Activated T-cell treated with anti-CD3 and anti-CD28 coated beads, Interleukin-2, amount 50 U/mL, for 1 hour (primary cell): ENCODE measurements around the gene CHRNB2.

Experiments used
- DNase-seq: peaks from one replicate; pipeline ENCODE4 v3.0.0-alpha.2; 2020

Gene CHRNB2

DNA sequence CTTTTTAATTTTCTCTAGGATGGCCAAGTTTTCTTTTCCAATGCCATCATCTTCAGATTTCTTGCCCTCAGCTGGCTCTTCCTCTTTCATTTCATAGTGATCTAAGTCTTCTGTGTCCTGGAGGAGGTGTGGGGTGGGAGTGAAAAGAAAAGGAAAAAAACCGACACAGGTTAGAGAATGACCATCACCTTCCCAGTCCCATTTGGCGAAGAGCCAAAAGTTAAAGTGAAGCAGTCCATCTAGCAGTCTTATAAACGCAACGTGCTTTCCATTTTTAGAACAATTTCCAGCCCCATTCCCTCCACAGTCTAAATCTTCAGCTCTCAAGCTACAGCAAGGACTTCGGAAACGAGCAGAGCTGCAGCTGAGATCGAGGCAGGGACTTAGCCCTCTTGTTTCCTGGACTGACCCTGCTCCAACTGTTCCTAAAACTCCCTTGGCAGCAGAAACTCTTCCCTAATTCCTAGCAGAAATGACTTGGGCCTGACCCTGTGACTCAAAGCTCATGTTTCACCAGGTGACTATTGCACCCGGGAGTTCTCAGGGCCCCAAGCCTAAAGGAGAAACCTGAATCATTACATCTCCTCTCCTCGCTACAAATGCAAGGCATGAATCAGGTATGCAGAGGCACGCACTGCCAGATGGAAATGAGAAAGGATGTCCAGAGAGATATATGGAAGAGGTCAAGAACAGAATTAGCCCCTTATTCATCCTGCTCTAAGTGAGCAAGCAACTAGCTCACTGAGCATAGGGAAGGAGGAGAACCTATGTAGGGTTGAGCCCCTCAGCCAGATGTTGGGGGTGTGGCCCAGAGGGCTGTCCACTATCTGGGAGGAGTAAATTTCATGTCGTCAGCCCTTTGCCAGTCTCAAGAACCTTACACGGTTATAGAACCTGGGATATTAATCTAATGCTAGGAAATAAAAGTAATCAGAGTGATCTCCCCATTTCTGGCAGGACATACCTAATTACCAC is 14.2 kb upstream of the CHRNB2 start:
- DNase-seq = no peak

DNA sequence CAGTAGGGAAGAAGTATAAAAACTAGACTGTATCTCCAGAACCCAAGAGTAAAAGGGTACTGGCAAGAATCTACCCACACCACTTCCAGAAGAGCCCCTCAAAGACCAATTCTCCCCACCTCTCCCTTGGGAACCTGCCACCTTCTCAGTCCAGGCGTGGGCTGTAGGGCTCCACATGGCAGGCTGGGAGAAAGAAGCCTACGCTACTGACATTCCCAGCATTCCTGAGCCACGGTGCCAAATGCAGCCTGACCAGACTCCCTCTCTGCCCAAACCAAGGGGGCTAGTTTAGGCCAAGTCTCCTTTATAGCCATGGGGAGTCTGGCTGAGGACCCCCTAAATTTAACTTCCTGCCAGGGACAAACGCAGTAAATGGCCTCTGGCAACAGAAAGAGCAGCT is 11.2 kb upstream of the CHRNB2 start:
- no peak for DNase-seq

DNA sequence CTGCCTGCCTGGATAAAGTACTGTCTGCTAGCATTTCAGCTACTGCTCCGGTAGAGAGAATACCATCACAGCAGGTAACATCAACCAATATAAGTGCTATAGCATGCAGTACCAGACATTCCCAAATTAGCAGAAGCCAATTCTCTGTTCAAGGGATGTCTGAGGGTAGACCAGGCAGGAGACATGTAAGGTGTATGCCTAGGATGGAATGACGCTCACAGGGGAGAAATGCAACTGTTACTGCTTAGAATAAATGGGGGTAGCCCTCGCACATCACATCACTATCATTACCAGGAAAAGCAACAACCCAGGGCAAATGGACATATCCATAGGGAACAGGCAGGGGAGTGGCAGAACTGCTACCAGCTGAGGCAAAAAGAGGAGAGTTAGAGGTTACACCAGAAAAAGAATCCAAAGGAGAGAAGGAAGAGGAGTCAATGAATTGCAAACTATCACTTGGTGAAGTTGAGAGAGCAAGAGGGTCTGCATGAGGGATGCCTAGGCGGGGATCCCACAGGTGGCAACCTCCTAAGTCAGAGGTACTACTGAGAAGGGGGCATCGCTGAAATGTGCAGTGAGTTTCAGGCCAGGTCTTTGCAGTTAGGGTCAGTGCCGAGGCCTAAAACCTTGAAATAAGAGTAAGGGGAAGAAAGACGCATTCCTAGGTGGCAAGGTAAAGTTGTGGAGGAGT is 10.2 kb upstream of the CHRNB2 start:
- DNase-seq = no peak

DNA sequence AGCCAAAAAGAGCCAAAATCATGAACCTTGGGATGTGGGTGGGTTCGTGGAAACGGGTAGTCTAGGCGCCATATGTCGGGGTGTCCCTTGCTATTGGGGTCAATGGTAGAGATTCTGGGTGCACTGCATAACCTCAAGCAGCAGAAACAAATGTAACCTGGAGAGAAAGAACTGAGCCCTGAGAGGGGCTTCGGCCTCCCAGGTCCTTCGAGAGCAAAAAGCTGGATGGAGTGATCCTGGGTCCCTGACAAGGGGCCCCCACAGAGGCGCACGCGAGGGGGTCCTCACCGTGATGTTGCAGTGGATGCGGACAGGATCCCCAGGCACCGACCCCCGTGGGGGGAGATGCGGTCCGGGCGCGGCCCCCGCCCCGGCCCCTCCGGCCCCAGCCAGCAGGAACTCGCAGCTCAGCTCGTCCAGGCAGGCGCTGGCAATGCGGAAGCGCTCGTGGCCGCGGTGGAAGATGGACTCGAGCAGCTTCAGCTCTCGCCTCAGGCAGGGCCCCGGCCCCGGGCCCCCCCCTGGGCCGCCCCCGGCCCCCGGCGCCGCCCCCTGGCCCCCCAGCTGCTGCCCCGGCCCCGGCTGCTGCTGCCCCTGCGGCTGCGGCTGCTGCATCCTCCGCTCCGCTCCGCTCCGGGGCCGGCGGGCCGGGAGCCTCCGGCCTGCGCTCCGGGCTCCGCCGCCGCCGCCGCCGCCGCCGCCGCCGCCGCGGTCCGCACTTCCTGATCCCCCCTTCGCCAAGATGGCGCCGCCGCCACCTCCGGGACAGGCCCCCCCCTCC is 9.4 kb upstream of the CHRNB2 start, which contains the start of gene UBE2Q1:
TSS of gene UBE2Q1 (minus strand) at position 724 of the 781 bp plus-strand sequence. CDS start at position 615, 109 bp downstream.
- DNase-seq = peak; percentile 53

DNA sequence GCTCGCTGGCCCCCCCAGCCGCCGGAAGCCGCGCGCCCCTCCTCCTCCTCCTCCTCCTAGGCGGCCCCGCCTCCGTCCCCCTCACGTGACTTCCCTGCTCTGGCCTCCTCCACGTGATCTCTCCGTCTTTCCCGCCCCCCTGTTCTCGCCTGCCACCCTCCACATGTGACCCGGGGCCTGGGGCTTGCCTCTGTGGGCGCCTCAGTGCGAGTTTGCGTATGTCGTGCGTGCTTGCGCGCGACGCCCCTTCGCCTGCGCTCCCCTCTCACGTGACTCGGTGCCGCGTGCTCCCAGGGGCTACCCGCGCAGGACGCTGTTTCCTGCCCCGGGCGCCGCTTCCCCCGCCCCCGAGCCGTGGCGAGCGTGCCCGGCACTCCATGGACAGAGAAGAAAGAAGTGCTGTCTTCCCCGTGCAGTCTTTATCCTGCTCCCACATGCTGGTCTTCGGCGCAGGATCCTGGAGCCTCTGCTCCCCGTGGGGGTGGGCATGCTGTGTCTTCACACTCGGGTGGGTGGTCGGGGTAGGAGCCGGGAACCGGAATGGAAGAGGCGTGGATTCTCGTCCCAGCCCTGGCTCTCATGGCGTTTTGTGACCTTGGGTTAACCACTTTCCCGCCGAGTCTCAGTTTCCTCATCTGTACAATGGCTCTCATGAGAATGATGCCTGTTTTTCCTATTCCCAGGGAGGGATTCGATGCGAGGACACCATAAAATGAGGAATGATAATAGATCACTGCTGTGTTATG is 8.7 kb upstream of the CHRNB2 start:
- DNase-seq = peak; percentile 98

DNA sequence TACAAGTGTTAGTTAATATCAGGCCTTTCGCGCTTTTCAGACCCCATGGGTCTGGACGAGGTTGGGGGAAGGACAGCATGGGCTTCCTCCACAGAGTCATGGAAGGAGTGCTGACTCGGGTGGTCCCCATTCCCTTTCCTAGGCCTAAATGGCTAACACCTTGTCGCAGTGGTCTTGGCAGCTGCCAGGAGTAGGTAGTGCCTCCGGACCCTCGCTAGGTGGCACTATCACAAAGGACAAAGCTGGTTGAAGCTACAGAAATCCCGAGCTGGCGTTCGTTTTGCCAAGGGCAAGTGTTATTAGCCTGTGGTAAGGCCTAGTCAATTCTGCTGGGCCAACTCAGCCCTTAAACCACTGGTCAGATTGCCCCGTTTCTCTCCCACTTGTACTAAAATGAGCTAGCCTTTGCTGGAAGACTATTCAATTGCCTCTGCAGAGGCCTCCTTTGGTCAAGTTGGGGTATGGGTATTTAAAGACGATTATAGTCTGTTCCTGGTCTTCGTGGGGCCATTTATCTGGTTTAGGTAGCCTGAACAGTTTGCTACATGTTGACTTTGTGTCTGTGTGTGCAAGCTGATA is 8.0 kb upstream of the CHRNB2 start:
- peak; percentile 79 for DNase-seq

DNA sequence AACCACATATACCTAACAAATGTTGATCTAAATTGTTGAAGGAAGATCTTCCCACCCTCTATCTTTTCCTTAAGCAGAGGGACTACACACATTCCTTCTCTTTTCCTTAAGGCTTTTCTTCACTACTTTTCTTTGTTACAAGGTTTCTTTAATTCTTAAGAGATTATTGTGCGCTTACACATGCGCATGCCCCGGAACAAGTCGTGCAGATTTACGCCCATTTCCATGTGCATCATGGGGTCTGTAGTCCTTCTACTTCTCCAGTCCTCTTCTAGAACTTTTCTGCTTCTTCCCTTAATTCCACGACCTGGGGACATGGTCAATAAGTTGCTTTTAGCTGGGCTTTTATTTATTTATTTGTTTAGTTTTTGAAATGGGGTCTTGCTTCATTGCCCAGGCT is 1.7 kb upstream of the CHRNB2 start:
- no peak for DNase-seq

DNA sequence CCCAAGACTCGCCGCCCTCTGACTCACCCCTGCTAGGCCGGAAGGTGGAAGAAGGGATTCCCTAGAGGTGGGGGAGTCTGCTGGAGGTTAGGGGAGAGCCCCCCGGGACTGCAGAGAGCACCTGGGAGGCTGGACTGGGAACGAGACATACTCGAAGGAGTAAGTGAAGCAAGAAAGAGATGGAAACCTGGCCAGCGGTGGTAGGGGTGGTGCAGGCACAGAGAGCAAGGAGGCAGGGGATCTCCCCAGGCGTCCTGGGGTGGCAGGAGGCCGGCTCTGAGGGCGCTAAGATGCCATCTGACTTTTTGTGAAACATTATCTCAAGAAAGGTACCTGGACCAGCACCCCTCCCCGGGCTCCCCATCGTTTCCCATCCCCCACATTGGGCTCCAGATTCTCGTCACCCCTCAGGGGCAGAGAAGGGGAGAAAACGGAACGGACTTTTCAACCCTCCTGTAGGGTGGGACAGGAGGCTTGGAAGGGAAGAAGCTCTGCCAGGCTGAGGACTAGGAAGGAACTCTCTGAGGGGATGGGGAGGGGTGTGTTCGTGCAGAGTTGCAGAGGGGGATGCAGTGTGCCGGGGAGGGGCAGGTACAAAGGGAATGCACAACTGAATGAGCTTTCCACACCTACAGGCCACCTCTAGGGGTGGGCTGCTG is 708 bp downstream of the CHRNB2 start:
- no peak for DNase-seq

DNA sequence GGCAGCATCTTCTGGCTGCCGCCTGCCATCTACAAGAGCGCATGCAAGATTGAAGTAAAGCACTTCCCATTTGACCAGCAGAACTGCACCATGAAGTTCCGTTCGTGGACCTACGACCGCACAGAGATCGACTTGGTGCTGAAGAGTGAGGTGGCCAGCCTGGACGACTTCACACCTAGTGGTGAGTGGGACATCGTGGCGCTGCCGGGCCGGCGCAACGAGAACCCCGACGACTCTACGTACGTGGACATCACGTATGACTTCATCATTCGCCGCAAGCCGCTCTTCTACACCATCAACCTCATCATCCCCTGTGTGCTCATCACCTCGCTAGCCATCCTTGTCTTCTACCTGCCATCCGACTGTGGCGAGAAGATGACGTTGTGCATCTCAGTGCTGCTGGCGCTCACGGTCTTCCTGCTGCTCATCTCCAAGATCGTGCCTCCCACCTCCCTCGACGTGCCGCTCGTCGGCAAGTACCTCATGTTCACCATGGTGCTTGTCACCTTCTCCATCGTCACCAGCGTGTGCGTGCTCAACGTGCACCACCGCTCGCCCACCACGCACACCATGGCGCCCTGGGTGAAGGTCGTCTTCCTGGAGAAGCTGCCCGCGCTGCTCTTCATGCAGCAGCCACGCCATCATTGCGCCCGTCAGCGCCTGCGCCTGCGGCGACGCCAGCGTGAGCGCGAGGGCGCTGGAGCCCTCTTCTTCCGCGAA is 3.8 kb downstream of the CHRNB2 start:
- DNase-seq = no peak

DNA sequence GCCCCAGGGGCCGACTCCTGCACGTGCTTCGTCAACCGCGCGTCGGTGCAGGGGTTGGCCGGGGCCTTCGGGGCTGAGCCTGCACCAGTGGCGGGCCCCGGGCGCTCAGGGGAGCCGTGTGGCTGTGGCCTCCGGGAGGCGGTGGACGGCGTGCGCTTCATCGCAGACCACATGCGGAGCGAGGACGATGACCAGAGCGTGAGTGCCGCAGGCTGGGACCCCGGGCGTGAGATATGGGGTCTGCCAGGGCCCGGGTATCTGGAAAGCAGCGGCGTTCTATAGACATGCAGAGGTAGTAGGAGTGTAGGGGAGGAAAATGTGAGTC is 4.3 kb downstream of the CHRNB2 start:
- no peak for DNase-seq

DNA sequence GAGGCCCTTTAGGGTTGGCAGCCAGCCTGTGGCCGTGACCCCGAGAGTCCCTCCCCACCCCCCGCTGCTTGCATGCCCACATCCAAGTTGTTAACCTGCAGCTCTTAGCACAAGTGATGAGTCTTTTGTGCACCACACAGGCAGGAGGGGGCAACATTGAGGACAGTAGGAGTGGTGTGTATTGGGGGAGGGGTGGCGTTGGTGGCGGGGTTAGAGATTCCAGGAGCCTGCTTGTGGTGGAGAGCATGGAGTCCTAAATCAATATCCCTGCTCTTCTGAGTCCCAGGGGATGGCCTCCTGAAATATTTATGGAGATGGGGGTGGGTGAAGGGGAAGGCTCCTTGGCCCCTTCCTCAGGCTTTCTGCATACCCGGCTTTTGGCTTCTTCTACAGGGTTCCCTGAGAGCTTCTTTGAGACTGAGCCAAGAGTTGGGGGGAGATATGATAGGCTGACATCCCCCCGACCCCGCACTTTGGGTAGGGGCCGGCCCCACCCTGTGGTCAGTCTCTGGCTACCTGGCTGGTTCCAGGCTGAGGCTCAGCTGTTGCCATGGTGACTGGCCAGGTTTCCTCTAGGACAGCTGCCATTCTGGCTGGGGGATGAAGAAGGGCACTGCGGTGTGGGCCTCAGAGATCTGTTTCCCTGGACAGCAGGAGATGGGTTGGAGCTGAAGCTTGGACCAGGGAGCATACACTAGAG is 5.0 kb downstream of the CHRNB2 start:
- no peak for DNase-seq

DNA sequence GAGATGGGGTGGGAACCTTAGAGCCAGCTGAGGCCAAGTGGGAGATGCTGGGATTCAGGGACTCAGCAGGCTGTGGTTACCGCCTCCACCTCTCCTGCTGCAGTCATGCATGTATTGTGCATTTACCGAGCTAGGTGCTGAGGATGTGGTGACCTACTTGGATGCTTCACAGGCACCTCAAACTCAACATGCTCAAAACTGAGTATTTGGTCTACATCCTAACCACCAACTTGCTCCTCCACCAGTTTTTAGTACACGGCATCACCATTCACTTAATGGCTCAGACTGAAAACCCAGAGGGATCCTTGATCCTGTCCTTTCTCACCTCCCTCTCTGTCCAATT is 5.6 kb downstream of the CHRNB2 start:
- no peak for DNase-seq

DNA sequence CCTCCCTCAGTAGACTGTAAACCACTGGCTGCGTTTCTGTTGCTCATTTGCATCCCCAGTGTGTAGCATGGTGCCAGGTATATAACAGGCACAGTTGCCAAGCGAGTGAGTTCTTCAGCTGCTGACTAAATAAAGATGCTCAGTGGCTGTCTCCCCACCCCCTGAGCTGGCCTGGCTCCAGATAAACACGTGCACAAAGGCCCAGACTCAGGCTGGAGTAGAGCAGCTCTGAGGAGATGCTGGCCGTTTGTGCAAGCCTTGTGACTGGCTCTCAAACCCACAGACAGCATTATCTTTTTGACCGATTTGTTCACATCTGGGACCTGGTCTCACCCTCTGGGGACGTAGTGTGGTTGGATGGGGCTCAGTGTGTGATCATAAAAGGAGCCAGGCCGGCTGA is 7.1 kb downstream of the CHRNB2 start:
- no peak for DNase-seq

DNA sequence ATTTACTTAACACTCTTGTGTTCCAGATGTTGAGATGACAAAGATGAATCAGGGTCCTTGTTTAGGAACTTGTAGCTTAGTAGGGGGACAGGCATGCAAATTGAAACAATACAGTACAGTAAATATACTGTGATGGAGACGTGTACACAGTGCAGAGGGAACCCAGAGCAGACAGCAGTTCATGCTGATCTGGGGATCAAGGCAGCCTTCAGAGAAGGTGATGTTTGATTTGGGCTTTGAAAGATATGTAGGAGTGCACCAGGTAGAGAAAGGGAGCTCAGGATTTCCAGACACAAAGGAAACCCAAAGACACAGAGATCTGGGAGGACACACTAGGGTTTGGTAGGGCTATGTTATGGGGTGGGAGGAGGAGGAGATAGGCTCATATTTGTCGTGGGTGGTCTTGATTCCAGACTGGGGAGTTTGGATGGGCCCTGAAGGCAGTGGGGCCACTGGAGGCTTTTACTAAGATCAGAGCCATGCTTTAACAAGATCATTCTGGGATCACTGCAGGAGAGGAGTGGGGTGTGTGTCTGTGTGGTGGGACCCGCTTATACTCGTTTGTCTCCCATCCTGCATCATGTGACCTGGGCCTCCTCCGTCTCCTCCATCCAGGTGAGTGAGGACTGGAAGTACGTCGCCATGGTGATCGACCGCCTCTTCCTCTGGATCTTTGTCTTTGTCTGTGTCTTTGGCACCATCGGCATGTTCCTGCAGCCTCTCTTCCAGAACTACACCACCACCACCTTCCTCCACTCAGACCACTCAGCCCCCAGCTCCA is 7.8 kb downstream of the CHRNB2 start:
- no peak for DNase-seq

DNA sequence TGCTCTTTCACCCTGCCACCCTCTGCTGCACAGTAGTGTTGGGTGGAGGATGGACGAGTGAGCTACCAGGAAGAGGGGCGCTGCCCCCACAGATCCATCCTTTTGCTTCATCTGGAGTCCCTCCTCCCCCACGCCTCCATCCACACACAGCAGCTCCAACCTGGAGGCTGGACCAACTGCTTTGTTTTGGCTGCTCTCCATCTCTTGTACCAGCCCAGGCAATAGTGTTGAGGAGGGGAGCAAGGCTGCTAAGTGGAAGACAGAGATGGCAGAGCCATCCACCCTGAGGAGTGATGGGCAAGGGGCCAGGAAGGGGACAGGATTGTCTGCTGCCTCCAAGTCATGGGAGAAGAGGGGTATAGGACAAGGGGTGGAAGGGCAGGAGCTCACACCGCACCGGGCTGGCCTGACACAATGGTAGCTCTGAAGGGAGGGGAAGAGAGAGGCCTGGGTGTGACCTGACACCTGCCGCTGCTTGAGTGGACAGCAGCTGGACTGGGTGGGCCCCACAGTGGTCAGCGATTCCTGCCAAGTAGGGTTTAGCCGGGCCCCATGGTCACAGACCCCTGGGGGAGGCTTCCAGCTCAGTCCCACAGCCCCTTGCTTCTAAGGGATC is 8.5 kb downstream of the CHRNB2 start:
- no peak for DNase-seq

DNA sequence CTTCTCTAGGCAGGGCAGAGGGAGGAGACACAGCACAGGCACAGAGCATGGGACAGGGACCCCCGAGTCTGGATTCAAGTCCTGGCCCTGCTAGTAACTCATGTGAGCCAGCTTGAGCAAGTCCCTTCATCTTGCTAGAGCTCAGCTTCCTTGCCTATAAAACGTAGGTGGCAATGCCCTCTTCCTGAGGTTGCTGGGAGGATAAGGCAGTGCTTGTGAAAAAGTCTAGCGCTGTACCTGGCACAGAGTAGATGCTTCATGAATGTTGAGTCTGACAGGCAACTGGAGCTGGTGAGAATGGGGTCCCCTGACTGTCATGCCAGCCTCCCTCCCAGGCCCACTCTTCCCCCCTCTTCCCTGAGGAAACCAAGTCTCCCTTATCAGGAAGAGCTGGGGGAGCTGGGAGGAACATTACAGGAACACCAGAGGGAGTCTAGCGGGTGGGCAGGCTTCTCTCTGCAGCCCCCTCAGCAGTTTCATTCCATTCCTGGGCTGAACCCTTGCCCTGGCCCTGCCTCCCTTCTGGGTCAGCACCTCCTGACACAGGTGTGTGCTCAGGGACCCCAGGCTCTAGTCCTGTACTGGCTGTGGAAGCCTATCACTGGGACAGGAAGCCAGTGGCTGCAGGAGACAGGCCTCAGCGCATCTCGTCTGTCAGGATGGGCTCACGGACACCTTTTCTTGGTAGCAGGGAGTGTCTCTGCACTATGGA is 9.9 kb downstream of the CHRNB2 start:
- DNase-seq = no peak

DNA sequence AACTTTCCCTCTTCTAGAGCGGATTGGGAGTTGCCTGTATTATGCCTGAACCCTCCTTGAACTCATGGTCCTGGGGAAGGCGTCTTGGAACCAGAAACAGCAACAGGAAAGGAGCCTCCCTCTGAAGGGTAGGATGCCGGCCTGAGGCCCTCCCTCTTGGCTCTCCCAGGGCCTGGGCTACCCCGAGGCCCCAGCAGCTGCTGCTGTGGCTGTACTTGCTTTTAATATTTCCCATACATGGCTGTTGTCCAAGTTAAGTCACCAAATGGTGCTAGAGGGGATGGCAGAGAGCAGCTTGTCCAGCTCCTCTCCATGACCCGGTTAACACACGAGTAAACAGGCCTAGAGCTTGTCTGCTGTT is 10.5 kb downstream of the CHRNB2 start:
- DNase-seq = no peak

DNA sequence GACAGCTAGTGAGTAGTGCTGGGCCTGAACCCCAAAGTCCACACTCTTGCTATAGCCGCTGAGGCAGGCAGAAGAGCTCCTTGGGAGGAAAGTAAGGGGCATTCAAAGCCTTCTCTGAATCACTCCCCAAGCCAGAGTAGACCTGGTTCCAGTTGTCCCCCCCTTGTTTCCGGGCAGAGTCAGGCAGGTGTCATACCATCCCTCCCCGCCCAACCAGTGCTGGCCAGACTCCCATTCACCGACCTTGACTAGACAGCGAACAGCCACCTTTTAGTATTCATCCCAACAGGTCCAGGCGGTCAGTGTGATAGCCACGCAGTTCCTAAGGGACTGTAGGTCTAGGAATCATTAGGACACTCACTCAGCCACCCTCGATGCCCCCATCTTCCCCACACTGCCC is 11.8 kb downstream of the CHRNB2 start:
- no peak for DNase-seq

DNA sequence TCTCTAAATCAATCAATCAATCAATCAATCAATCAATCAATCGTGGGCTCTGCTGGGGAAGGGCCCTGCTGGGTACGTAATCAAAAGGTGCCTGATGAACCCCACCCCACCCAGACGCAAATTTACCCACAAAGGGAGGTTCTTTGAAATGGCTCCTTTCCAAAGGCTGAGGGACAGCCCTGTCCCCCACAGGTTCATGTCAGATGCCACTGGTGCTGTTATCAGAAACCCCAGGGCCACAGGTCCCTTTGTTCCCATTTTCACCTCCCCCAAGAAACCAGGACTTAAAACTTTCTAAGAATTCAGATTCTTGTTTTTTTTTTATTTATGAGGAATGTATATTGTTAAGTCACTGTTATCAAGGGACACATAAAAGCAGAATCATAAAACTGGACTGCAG is 14.2 kb downstream of the CHRNB2 start:
- no peak for DNase-seq
